Mesodermal cell (in vitro differentiated cells): ENCODE data around the gene SREK1IP1.

Experiments
- H3K27ac ChIP-seq: 2 replicates; pipeline ENCODE4 v1.7.0; 2013; ENCODE audit warnings: mild to moderate bottlenecking, low read depth, low read length, moderate library complexity; ENCODE audit not compliant: severe bottlenecking
- H3K36me3 ChIP-seq: 2 replicates; pipeline ENCODE4 v1.7.1; 2013; ENCODE audit warnings: mild to moderate bottlenecking, low read length, moderate library complexity; ENCODE audit not compliant: control insufficient read depth, insufficient read depth
- H3K4me1 ChIP-seq: one replicate; pipeline ENCODE4 v1.7.1; 2013; ENCODE audit warnings: mild to moderate bottlenecking, low read length; ENCODE audit not compliant: insufficient read depth, control insufficient read depth, poor library complexity, severe bottlenecking
- H3K4me3 ChIP-seq: 2 replicates; pipeline ENCODE4 v1.7.0; 2013; ENCODE audit warnings: low read length, control low read depth, mild to moderate bottlenecking; ENCODE audit not compliant: insufficient read depth, poor library complexity, severe bottlenecking; ENCODE audit errors: extremely low read depth
- H3K9me3 ChIP-seq: 2 replicates; pipeline ENCODE4 v1.7.1; 2013; ENCODE audit warnings: mild to moderate bottlenecking, low read length, moderate library complexity; ENCODE audit not compliant: control insufficient read depth
- WGBS, 2 experiments: methylation state at CpG; one replicate each; pipeline ENCODE4 v1.1.5; 2013; ENCODE audit warnings: missing lambda C conversion rate in 2 of 2; ENCODE audit not compliant: insufficient coverage in 2 of 2; 5-methylcytosine and 5-hydroxymethylcytosine counted together

The SREK1IP1 gene

GRCh38 chr5:64765804-64766504, 2.5 kb downstream of the SREK1IP1 start:
- Histone ChIP-seq H3K4me3 (no peak overlapping the region), H3K9me3 (no peaks in the 10 kb centered on the region), H3K27ac (no peak overlapping the region), H3K36me3 (peaks cover 34% of the 10 kb centered on the region), H3K4me1 (peaks cover 16% of the 10 kb centered on the region)
- WGBS, 2 experiments: no CpG with 5 or more reads among the region's 2 CpGs

- H3K9me3 ChIP-seq: no peaks in the 10 kb centered on the region
- 90 to 95% methylated on average over 4 of the region's 4 CpGs for WGBS, 2 experiments
- no peak overlapping the region for H3K4me3 ChIP-seq
- peaks cover 40% of the 10 kb centered on the region for H3K36me3 ChIP-seq
- no peak overlapping the region for H3K27ac ChIP-seq
- H3K4me1 ChIP-seq: peaks cover 14% of the 10 kb centered on the region
Measured at GRCh38 chr5:64763948-64764503, 4.5 kb downstream of the SREK1IP1 start.

GRCh38 chr5:64759960-64760660, 8.4 kb downstream of the SREK1IP1 start:
- H3K4me1 ChIP-seq: peaks cover 8% of the 10 kb centered on the region
- no peaks in the 10 kb centered on the region for H3K9me3 ChIP-seq
- H3K27ac ChIP-seq: peak overlapping the region; percentile 62
- H3K36me3 ChIP-seq: peaks cover 42% of the 10 kb centered on the region
- WGBS, 2 experiments: 90 to 92% methylated on average over 3 to 4 of the region's 4 CpGs
- no peak overlapping the region for H3K4me3 ChIP-seq

GRCh38 chr5:64758901-64759300, 9.6 kb downstream of the SREK1IP1 start:
- H3K4me3 ChIP-seq: no peak overlapping the region
- 82 to 100% methylated on average over 1 to 3 of the region's 3 CpGs for WGBS, 2 experiments
- H3K9me3 ChIP-seq: no peaks in the 10 kb centered on the region
- H3K36me3 ChIP-seq: peaks cover 35% of the 10 kb centered on the region
- H3K4me1 ChIP-seq: peaks cover 8% of the 10 kb centered on the region
- H3K27ac ChIP-seq: no peak overlapping the region

- 80% methylated on average over 1 of the region's 2 CpGs; no CpG with 5 or more reads in 1 of the 2 experiments for WGBS, 2 experiments
- no peak overlapping the region for H3K4me3 ChIP-seq
Measured at GRCh38 chr5:64754066-64754465, 14.4 kb downstream of the SREK1IP1 start.

GRCh38 chr5:64749385-64749784, 19.1 kb downstream of the SREK1IP1 start:
- no peaks in the 10 kb centered on the region for H3K9me3 ChIP-seq
- 58 to 100% methylated on average over 1 to 2 of the region's 4 CpGs for WGBS, 2 experiments
- no peak overlapping the region for H3K4me3 ChIP-seq
- no peaks in the 10 kb centered on the region for H3K4me1 ChIP-seq
- H3K36me3 ChIP-seq: peaks cover 28% of the 10 kb centered on the region
- no peak overlapping the region for H3K27ac ChIP-seq

More at GRCh38 chr5:64754066-64754465, 14.4 kb downstream of the SREK1IP1 start:
- no peaks in the 10 kb centered on the region for H3K9me3 ChIP-seq
- no peak overlapping the region for H3K27ac ChIP-seq
- H3K36me3 ChIP-seq: peaks cover 33% of the 10 kb centered on the region
- H3K4me1 ChIP-seq: no peaks in the 10 kb centered on the region

GRCh38 chr5:64746446-64746845, 22.0 kb downstream of the SREK1IP1 start:
- Histone ChIP-seq H3K4me1 (no peaks in the 10 kb centered on the region), H3K27ac (no peak overlapping the region), H3K9me3 (no peaks in the 10 kb centered on the region), H3K36me3 (peaks cover 18% of the 10 kb centered on the region), H3K4me3 (no peak overlapping the region)
- WGBS, 2 experiments: 100% methylated on average over 1 of the region's 1 CpG

GRCh38 chr5:64744914-64745313, 23.6 kb downstream of the SREK1IP1 start:
- H3K27ac ChIP-seq: no peak overlapping the region
- H3K9me3 ChIP-seq: no peaks in the 10 kb centered on the region
- no peaks in the 10 kb centered on the region for H3K4me1 ChIP-seq
- H3K36me3 ChIP-seq: peaks cover 22% of the 10 kb centered on the region
- WGBS, 2 experiments: 83 to 100% methylated on average over 1 of the region's 1 CpG
- H3K4me3 ChIP-seq: no peak overlapping the region

- Histone ChIP-seq H3K27ac (no peak overlapping the region), H3K9me3 (no peaks in the 10 kb centered on the region), H3K4me1 (no peaks in the 10 kb centered on the region), H3K4me3 (no peak overlapping the region), H3K36me3 (peaks cover 43% of the 10 kb centered on the region)
Measured at GRCh38 chr5:64742821-64743220, 25.7 kb downstream of the SREK1IP1 start.

GRCh38 chr5:64742411-64742810, 26.1 kb downstream of the SREK1IP1 start:
- Histone ChIP-seq H3K4me3 (no peak overlapping the region), H3K4me1 (no peaks in the 10 kb centered on the region), H3K27ac (no peak overlapping the region), H3K9me3 (no peaks in the 10 kb centered on the region), H3K36me3 (peaks cover 44% of the 10 kb centered on the region)
- whole genome bisulfite sequencing, 2 experiments: no CpG with 5 or more reads among the region's 1 CpG

- no CpG with 5 or more reads among the region's 2 CpGs for WGBS, 2 experiments
- no peak overlapping the region for H3K4me3 ChIP-seq
- no peaks in the 10 kb centered on the region for H3K9me3 ChIP-seq
- peaks cover 62% of the 10 kb centered on the region for H3K36me3 ChIP-seq
- no peak overlapping the region for H3K27ac ChIP-seq
- H3K4me1 ChIP-seq: no peaks in the 10 kb centered on the region
Measured at GRCh38 chr5:64727150-64727549, 41.3 kb downstream of the SREK1IP1 start.
